Glomerular visceral epithelial cell (primary cell): ENCODE results near the gene SAMD7.

Source experiments
- DNase-seq: peaks from one replicate; pipeline ENCODE4 v3.0.0-alpha.2; 2016; ENCODE audit errors: extremely low spot score

SAMD7 gene, protein sequence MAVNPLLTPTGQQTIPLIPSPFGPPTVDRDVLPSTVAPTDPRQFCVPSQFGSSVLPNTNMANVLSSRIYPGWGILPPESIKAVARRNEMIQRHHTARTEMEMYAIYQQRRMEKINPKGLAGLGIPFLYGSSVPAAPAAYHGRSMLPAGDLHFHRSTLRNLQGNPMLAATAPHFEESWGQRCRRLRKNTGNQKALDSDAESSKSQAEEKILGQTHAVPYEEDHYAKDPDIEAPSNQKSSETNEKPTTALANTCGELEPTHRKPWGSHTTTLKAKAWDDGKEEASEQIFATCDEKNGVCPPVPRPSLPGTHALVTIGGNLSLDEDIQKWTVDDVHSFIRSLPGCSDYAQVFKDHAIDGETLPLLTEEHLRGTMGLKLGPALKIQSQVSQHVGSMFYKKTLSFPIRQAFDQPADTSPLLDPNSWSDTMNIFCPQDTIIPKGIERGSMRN

DNA sequence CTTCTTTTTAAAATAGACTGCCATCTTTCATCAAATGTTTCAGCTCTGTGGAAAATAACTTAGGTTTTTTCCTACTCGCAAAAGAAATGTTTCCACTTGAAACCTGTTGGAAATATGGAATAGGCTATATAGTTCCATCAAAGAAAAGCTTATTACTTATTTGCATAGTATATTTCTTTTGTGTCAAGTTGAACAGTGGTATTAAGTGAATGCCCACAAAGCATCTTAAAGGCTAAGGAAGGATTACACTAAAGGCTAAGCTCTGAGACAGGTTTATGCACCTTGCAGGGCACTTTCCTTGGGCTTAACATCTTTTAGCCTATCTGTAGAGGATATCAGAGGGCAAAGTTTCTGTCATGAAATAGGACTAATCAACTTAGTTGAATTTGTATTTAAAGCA is at the start of gene SAMD7:
SAMD7 (plus strand) TSS at position 301 of the 400 bp plus-strand sequence. CDS start 7,927 bp downstream, outside the sequence.
- no peak for DNase-seq

DNA sequence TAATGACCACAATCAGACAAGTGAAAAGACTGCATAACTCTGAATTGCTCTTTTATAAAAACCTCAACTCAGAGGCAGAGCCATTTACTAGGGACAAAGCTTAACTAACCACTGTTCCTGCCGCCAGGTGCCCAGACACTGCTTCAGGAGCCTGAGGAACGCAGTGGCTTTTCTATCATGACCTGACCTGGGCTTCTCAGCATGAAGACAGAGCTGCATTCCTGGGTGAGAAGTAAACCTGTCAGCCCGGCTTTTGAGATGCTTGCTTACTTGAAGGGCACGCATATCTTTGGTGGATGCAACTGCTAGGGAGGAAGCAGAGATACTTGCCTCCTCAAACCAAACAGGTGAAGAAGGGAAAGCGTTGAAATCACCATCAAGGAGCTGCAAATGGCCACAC is 49.5 kb upstream of the SAMD7 start:
- DNase-seq = no peak

DNA sequence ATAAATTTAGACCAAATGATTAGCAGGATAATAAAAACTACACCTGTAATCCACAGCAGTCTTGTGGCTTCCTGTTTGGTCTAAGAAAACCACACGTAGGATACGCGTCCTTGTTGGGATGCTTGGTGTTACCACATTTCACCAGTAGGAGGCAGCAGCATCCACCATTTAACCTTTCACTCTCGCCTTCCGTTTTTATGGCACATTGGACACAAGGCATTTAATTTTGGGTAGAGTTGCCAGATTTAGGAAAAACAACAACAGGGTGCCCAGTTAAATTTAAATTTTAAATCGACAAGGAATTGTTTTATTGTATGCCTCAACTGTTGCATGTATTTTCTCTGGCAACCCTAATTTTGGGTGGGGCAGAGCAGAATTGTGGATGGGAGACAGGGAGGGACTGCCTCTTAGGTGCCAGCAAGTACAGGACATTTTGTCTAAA is 47.9 kb upstream of the SAMD7 start:
- peak; percentile 78 for DNase-seq

DNA sequence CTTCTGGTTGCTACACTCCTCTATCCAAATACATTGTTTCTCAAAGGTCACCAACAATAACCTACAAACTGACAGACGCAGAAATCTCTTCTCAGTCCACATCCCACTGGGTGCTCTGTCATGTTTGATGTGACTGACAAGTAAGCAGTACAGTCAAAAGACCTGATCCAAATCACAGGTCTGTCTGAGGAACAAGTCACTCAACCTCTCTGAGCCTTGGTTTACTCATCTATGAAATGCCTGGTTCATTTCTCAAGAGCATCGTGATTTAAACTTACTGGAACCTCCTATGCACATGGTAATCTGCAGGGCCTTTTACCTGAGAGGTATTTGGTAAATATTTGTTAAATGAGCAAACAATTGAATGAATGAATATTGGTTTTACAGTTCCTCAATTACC is 47.1 kb upstream of the SAMD7 start:
- no peak for DNase-seq

DNA sequence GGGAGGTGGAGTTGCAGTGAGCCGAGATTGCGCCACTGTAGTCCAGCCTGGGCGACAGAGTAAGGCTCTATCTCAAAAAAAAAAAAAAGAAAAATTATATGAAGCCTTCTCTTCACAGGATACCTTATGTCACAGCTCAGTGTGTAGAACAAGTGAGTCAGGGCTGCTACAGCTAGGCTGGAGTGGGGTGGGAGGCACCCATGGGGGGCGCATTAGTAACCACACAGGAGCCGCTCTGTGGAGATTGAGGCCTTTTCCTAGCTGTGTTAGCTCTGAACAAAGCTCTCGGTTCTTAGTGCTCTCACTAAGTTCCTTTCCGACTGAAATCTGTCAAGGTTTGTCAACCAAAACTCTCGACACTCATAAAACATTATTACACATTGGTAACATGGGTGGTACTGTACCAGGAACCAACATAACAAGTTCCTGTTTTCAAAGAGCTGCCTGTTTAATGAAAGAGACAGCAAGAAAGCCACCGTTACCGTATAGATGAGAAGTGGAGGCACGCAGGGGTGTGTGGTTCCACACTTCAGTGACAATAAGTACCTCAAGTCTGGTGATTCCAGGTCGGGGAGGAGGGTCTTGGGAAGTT is 46.1 kb upstream of the SAMD7 start:
- no peak for DNase-seq

DNA sequence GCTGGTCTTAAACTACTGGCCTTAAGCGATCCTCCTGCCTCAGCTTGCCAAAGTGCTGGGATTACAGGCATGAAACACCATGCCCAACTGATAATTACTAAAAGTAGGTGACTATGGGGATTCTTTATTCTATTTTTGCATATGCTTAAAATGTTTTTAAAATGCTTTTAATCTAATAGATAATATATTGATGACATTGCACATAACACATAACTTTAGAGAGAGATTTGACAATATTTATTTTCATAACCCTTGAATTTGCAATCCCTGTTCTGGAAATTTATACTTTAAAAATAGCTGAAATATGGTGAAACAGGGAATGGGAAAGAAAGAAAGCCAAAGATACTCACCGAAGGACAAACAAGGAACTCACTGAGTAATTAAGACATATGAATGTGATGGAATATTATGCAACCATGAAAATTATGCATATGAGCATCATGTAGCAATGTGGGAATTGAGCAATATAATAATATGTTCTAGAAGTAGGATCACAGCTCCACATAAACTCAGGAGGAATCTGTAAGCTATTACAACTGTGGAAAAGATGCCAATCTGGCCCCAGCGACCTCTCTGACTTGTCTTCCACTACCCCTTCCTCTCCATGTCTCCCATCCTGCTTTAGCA is 43.7 kb upstream of the SAMD7 start:
- no peak for DNase-seq

DNA sequence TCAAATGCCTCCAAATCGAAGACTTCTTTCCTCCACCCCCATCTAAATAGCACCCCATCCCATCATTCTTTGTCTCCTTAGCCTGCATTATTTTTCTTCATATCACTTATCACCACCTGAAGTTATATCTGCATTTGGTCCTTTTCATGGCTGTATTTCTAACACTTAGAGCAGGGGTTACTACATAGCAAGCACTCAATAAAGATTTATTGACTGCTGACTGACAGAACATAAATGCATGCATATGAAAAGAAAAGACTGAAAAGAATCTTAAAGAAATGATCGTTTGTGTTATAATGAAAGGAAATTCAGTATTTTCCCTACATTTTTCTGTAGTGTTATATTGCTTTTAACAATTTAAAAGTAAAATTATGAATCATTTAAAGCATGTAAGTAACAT is 43.0 kb upstream of the SAMD7 start:
- no peak for DNase-seq

DNA sequence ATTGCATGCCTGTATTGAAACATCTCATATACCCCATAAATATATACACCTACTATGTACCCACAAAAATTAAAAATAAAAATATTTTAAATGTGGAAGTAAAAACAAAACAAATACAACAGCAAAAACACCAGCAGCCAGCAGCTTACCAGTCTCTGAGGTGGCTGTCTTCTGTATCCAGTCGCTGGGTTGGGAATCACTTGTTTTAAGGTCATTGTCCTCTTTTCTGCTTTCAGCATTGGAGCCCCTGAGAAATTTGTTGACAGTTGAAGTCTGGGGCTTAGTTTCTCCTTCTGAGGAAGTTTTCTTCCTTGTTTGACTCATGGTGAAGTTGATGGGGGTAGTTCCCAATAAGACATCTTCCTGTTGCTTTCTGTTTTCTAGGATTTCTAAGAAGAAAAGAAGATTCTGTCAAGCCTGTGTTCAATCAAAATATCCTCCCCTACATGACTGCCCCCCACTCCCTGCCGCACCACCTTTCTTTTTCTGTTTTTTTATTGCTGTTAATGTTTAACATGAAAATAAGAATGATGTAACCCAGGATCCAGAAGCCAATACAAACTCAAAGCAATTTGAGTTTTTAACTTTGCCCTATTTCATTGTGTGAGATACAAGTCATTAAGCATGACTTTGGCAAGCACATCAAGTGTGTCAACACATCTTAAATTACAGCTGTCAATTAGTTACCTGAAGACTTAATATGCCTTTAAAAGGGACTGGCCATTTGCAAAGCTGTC is 41.7 kb upstream of the SAMD7 start, which contains the start of gene LRRC31:
LRRC31 (minus strand) TSS at position 452 of the 737 bp plus-strand sequence; CDS start at position 324, 128 bp downstream.
- DNase-seq = no peak

DNA sequence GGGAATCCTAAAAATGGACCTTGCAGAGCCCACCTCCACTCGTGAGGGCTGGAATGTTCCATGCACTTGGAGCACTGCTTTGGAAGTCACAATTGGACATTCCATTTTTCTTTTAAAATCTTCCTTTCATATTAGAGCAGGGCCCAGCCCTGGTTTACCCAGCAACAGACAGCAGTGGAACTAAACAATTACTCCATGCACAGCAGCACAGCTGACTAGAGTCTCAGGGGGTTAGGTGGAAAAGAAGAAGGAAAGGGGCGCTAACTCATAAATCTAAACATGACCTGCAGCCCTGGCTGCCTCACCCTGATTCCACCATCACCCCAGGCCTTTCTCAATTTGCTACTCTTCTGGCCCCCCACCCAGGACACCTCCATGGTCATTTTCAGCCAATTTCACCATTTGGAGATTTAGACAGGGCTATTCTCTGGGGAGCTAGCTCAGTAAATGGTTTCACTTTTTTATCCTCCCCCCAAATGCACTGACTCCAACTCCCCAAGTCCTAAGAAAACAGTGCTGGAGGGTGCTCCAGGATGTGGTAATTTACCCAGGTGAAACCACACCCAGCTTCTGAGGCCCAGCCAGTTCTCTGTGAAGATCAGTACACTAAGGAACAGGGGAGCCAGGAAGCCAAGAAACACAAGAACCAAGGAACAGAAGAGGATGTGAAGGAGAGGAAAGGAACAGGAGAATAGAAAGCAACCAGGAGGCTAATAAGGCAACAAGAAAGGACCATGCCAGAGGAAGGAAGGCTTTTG is 40.1 kb upstream of the SAMD7 start:
- no peak for DNase-seq

DNA sequence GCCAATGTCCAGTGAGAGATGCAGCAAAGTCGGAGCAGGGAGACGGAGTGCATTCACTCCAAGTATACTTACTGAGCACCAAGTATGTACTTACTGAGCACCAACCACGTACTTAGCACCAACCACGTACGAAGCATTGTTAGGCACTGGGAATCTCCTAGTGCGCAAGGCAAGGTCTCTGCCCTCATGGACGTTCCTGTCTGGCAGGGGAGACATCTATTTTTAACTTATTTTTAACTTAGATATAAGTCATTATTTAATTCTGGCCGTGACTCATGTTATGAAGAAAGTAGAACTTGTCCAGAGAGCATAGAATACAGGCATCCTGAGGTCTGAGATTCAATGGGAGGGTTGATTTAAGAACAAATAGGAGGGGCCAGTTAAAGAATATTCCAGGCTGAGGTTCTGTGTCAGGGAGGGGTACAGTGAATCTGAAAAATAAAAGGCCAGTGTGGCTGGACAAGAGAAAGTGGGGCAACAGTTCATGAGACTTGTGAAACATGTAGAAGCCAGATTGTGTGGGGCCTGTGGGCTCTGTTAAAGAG is 32.3 kb upstream of the SAMD7 start:
- DNase-seq = no peak

DNA sequence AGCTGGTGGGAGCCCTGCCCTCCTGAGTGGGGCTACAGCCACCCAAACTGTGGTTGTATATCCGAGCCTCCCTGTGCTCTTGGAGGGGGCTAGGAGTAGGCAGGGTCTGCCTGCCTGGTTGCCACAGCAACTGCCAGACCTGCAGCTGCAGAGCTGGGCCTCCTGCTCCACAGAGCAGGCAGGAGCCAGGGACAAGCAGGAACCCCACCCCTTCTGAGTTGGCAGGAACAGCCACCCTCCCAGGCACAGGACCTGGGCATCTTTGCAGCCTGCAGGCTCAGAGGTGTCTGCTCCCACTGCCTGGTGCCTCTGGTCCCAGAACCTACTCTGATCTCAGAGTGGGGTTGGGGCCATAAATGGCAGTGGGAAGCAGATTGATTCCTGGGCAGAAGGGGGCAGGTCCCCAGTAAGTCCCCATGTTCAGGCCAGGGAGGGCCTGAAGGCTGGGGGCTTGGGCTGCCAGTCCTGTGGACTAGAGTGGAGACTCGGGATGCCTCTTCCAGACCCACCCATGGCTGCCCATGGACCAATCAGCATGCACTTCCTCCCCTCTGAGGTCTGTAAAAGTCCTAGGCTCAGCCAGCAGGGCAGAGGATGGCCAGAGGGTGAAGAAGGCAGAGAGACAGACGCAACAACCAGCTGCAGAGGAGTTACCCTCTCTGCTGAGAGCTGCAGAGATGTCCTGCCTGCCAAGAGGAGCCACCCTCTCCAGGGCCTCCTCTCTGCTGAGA is 31.4 kb upstream of the SAMD7 start:
- no peak for DNase-seq

DNA sequence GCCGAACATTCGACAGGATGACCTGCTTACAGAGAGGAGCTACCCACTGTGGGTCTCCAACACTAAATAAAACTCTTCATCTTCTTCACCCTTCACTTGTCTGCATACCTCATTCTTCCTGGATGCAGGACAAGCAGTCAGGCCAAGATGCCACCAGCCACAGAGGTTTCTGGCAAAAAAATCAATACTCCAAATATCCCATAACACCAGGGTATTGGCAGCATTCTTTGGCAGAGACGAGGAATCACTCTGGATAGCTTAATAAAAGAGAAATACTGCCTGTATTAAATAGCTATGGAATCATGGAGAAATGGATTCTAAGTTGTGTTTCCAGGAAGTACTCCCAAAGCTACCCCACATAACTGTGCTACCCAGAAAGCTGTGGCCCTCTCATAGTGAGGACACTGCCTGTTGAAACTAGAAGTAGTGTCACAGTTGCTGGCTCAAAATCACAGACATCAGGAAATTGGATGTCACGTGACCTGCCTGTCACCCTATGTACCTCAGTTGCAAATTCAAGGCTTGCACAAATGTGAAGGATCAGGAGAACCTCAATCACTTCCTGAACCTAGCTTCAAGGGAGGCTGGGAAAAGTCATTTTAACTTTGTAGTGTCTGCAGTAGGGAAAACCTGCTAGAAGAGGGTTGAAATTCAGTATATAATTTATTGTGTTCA is 30.7 kb upstream of the SAMD7 start:
- no peak for DNase-seq

DNA sequence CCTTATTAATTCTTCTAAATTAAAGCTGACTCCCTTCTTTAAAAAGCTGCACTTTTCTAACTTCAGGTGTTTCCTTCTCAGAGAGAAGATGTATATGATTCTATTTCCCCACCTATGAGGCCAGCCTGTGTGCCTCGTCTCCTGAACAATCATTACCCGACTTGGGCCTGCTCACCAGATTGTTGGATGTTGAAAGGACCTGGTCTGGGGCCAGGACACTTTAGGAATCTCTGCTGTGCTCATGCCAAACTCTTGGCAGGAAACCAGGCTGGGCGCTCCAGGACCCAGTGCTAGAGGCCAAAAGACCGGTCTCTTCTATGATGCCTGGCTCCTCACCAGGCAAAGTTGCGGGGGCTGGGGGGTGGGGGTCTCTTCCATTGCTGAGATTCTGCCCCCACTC is 24.7 kb upstream of the SAMD7 start:
- DNase-seq = peak; percentile 14

DNA sequence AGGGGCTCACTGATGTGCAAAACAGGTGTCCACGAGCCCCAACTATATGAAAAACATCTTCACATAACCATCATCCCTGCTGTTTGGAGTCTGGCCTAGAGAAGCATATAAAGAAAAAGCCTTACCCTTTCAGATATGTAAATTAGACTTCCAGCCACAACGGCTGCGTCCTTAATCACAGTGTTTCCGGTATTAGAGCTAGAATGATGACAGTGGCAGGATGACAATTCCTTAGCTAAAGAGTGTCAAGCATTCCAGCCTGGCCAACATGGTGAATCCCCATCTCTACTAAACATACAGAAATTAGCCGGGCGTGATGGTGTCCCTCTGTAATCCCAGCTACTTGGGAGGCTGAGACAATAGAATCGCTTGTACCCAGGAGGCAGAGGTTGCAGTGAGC is 19.5 kb upstream of the SAMD7 start:
- DNase-seq = no peak

DNA sequence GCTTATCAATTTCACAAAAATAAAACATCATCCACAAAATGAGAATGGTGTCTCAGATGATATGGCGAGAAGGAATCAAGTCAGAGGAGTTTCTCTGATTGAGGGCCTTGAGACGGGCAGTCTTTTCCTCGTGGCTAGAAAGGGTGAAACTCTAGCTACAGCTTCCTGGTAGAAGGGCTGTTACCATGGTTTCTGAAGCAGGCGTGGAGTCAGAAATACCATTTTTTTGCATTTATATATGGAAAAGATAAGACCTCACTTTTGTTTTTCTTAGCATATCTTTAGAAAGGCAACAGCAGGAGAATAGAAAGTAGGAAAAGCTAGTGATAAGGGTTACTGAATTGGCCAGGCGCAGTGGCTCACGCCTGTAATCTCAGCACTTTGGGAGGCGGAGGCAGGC is 17.3 kb upstream of the SAMD7 start:
- DNase-seq = no peak

DNA sequence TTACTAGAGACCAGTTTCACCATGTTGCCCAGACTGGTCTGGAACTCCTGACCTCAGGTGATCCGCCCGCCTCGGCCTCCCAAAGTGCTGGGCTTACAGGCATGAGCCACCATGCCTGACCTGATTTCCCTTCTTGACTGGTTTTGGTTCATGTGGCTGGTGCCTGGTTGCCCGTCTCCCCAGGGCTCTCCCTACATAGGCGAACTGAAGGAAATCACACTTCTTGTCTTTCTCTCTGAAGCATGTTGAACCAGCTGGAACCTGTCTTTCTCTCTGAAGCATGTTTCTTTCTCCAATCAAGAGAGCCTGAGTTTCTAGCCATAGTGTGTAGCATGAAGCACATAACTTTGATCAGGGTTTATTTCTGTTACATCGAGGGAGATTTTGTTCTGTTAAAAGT is 16.3 kb upstream of the SAMD7 start:
- DNase-seq = no peak

DNA sequence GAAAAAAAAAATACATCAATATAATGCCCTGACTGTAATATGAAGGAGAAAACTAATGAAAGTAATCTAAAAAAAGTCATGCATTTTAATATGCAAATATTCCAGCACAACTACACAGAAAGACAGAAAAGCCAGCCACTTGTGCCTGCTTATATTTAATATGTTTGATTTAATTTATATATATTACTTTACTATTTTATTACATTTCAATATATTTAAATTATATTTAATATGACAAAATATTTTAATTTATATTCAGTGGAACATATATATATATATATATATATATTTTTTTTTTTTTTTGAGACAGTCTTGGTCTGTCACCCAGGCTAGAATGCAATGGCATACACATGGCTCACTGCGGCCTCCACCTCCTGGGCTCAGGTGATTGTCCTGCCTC is 14.1 kb upstream of the SAMD7 start:
- no peak for DNase-seq

DNA sequence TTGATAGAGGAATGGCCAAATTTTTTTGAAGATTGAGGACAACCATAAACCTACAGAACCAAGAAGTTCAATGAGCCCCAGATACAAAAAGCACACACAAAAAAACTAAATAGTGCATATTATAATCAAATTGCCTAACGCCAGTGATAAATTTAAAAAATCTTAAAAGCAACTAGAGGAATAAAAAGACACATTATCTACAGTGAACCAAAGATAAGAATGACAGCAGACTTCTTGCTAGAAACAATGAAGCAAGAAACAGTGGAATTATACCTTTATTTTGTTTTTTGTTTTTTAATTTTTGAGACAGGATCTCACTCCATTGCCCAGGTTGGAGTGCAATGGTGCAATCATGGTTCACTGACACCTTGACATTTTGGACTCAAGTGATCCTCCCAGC is 9.9 kb upstream of the SAMD7 start:
- no peak for DNase-seq

DNA sequence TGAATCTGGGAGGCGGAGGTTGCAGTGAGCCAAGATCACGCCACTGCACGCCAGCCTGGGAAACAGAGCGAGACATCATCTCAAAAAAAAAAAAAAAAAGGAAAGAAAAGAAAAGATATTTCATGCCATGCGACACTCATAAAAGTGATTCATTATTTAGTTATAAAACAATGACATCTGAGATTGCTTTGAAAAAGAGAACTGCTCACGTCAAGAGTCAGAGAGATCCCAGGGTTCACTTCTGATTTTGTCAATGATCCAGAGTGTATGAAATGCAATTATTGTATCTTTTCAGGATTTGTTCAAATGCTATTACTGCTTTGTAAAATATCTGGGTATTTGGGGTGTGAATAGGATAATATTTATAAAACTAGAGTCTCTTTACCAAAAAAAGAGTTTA is 6.0 kb upstream of the SAMD7 start:
- no peak for DNase-seq

DNA sequence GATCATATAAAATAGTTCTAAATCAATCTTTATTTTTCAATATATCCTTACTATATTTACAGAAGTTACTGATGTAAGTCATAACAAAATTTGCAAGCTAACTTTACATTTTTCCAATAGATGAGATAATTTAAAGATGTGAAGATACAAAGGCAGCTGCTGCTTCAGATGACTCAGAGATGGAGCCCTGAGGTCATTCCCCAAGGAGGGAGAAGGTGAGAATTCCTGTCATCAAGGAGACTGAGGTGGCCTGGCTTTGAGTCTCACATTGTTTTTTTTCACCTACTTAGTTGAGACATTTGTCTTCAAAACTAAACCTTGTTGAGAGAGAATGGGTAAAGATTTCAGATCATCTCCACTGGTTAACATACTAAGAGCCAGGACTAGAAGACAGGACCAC is 3.9 kb upstream of the SAMD7 start:
- no peak for DNase-seq
